Activated gamma-delta T cell treated with Interleukin-2 at 50 U/mL for 16 hours (primary cell): Measurements from ENCODE around the gene VASN.

Experiments used
- DNase-seq: peaks from one replicate; pipeline ENCODE4 v3.0.0-alpha.2; 2020

The VASN gene

GRCh38 chr16:4354512-4355409 is 16.9 kb upstream of the VASN start:
- no peak for DNase-seq

- no peak for DNase-seq
Measured at GRCh38 chr16:4356820-4357219, 14.8 kb upstream of the VASN start.

- no peak for DNase-seq
Measured at GRCh38 chr16:4358236-4358635, 13.4 kb upstream of the VASN start.

DNA sequence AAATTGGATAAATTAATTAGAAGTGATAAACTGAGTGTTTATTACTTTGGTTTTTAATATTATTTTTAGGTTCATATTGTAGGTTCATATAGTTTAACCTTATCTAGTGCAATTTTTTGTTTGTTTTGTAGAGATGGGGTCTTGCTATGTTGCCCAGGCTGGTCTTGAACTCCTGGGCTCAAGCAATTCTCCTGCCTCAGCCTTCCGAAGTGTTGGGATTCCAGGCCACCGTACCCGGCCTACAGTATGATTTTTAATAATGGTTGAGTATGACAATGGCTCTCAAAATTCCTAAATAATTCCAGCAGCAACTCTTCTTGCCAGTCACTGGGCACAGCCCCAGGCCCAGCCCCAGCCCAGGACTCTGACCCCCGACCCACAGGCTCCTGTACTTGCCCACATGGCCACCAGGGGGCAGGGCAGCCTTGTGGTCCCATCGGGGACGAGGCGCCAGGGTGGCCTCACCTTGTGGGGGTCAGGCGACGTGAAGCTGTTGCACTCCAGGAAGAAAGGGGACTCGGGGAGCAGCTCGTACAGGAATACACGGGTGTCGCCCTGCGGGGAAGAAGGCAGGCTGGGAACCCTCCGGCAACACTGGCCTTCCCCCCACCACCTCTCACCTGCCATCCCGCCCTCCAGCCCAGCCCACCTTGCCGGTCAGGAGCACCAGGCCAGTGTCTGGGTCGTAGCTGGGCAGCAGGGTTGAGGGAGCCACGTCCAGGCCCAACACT is 12.7 kb upstream of the VASN start:
- DNase-seq, result peak; percentile 70

- DNase-seq, result no peak
Measured at GRCh38 chr16:4359914-4360313, 11.7 kb upstream of the VASN start.

DNA sequence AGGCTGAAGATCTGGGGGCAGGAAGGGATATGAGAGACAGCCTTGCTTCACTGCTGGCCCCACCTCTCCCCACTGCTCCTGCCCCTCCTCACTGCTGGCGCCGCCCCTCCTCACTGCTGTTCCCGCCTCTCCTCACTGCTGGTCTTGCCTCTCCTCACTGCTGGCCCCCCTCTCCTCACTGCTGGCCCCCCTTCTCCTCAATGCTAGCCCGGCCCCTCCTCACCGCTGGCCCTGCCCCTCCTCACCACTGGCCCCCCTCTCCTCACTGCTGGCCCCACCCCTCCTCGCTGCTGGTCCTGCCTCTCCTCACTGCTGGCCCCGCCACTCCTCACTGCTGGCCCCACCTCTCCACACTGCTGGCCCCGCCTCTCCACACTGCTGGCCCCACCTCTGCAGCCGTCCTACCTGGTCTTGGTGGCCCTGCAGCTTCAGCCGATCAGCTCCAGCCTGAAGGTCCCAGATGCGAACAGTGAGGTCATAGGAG is 11.1 kb upstream of the VASN start:
- DNase-seq, result no peak

DNA sequence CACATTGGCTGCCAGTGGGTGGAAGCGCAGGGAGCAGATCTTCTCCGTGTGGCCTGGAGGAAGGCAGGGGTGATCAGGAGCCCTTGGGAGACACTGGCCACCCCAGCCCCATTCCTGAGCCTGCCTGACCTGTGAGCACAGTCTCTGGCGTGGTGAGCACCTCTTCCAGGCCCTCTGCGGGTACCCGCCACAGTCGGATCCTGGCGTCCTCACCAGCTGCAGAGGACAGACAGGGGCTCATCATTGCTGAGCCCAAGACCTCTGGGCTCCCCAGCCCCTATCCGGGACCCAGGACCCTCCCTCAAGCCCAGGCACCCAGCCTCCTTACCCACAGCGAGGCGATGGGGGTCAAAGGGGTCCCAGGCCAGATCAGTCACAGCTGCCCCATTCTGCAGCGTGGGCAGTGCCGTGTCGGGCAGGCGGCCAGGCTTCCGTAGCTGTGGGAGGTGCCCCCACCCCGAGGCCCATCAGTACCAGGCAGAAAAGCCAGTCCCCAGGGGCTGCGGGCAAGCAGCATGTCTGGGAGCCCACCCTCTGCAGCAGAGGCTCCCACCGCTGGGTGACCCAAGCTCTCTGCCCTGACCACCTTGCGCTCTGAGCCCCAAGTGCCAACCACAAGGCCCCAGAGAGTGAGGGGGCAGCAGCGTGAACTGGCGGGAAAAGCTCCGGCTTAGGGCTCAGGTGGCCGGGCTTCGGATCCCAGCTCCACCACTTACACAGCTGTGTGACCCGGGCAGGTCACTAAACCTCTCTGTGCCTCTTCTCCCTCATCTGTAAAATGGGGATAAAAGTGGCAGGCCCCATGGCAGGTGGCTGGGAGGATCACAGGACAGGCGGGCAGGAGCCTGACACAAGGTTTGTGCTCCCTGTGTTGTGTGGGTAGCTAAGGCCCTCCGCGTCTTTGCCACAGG is 10.4 kb upstream of the VASN start:
- no peak for DNase-seq

- no peak for DNase-seq
Measured at GRCh38 chr16:4361944-4362311, 9.7 kb upstream of the VASN start.

DNA sequence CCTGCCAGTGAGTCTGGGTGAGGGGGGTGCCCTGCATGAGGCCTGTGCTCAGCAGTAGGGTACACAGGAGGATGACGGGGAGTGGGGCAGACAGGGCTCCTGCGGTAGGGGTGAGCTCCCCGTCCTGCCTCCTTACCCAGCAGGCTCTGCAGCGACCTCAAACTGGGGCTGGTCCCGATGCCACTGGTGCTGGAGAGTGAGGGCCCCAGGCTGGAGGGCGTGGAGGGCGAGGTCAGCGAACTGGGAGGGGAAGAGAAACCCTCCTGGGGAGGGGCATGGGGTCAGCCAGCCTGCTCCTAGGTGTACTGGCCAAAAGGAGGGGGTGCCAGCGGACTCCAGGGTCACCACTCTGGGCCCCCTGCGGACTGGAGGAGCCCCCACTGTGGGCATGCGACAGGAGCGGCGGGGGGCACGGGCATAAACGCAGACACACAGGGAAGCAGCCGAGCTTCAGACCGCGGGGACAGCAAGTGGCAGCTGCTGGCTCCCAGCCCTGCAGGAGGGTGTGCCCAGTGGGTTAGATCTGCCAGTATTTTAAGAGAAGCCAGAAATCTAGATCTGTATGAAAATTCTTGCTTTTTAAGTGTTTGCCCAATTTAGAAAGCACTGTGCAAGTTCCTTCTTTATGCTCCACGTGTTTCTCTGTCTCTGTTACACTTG is 9.0 kb upstream of the VASN start:
- DNase-seq, result no peak

- DNase-seq, result no peak
Measured at GRCh38 chr16:4364196-4365013, 7.2 kb upstream of the VASN start.

DNA sequence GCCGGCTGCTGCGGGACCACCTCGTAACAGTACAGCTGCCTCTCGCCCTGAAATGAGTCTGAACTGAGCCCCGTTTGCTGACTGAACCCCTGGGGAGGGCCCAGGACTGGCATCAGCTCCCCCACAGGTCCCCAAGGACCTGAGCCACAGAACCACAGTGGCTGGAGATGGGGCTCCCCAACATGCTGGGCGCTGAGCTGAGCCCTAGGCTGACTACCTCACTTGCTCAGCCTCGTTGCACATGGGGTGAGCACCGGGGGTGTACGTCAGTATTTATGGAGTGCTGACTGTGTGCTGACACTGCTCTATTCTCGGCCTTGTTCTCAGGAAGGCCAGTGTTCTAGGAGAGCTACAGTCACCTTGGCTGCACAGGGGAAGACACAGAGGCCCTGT is 6.6 kb upstream of the VASN start:
- no peak for DNase-seq

DNA sequence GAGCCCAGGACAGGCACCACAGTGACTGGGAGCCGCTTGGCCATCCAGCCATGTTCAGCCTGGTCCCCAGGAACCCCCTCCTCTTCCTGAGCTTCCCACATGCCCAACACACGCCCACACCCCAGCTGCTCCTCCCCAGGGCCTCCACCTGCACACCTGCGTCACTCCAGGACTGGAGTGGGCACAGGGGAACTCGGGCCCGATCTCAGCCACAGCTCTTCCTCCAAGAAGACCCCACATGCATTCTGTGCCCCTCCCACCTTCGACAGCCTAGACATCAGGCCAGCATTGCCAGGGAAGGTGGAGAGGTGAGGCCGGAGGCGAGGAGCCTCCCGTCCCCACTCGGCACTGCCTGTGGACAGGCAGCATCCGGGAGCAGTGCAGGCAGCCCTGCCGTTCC is 6.0 kb upstream of the VASN start:
- DNase-seq, result no peak

- no peak for DNase-seq
Measured at GRCh38 chr16:4366016-4366415, 5.6 kb upstream of the VASN start.

GRCh38 chr16:4367393-4367856 is 4.2 kb upstream of the VASN start:
- DNase-seq, result no peak

- no peak for DNase-seq
Measured at GRCh38 chr16:4369007-4369733, 2.5 kb upstream of the VASN start.

DNA sequence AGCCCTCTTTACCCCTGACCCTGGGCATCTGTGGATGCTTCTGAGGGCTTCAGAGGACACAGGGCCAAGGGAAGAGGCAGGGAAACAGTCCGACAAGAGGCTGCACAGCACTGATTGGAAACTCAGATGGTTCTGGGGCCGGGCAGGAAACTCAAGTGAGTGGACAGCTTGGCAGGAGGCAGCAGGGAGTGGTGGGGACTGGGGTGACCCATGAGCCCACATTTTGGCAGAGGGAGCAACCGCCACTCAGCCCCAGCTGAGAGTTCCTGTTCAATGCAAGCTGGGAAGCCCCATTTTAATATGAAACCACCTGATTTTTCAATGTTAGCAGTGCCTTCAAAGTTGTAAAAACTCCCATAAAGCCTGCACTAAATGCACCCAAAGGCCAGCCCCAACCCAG is 1.5 kb upstream of the VASN start:
- DNase-seq, result no peak

GRCh38 chr16:4370570-4371356 is 885 bp upstream of the VASN start:
- DNase-seq, result no peak

DNA sequence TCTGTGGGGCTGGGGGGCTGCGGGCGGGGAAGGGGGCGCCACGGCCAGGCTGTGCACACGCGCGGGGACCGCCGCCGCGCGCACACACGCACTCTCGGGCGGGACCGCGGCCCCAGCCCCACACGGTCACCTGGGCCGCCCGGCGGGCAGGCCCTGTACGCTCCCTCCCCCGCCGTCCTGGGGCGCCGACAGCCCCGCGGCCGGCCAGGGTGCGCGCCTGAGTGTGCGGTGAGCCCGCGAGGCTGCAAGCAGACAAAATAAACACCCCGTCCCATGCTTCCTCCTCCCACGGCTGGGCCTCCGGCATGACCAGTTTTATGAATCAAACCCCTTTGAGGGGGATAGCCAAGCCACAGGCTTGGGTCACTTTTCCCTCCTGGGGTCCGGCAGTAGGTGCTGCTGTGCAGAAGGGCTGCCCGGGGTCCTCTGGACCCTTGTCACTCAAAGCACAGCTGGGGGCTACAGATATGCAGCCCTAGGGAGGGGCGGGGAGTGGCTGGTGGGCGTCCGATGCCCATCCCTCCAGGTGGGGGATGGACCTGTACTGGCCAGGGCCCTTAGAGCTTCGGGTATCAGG is 441 bp downstream of the VASN start:
- DNase-seq, result no peak

GRCh38 chr16:4372578-4373355 is 1.1 kb downstream of the VASN start:
- no peak for DNase-seq
